Measurements from ENCODE around the gene CRAT. TPM values are rescaled to one million over a fixed set of nuclear protein-coding genes. Genes with fewer than 3 reads are reported as not detected.
"Not testable (repeated sequence)": the region's sequence is repeated elsewhere in the genome, so short reads cannot be mapped to it uniquely, and the experiment has no call there.

The CRAT gene
- total RNA-seq, 1 experiment from 2014 or later, result 7.1 TPM

- peaks cover 5% of the 10 kb centered on the region for H3K36me3 Mint-ChIP-seq (ENCODE audit: insufficient read depth, unreplicated experiment)
- no peak overlapping the region for H3K27ac Mint-ChIP-seq (ENCODE audit: unreplicated experiment)
- no peaks in the 10 kb centered on the region for H3K9me3 Mint-ChIP-seq (ENCODE audit: low read depth, unreplicated experiment)
- CTCF ChIA-PET, result interaction anchor here (0.6 to 1.5 kb wide), 13 partner anchors 8 to 606 kb away, joined by 3 to 22 read pairs (median 3); partner anchors contain the start of genes DOLPP1 and NTMT1
- peak; percentile 94 for TF ChIP-seq CTCF (IDR thresholded peaks at IDR 0.05; ENCODE audit: unreplicated experiment)
- intact Hi-C loops (cut with micrococcal nuclease; ENCODE audit: unreplicated experiment), result loop anchor here (10.0 kb wide), 1 partner anchor 643 kb away; no protein-coding TSS in a partner anchor
- no TSS peak for BruUV-seq (replicated peaks)
- no peaks in the 10 kb centered on the region for H3K4me1 Mint-ChIP-seq (ENCODE audit: low read depth, unreplicated experiment)
- peak; percentile 81 for DNase-seq
- no peaks in the 10 kb centered on the region for H3K27me3 Mint-ChIP-seq (ENCODE audit: unreplicated experiment)
- no peak overlapping the region for H3K4me3 Mint-ChIP-seq (ENCODE audit: low read depth, unreplicated experiment)
Observed at GRCh38 chr9:129131300-129132145, 20.9 kb upstream of the CRAT start.

- no peak for DNase-seq
- CTCF ChIA-PET, result interaction anchor here (1.5 kb wide), 1 partner anchor 42 kb away, joined by 4 read pairs; no protein-coding TSS in a partner anchor
Observed at GRCh38 chr9:129130791-129131190, 20.2 kb upstream of the CRAT start.

GRCh38 chr9:129130271-129130670 lies 19.7 kb upstream of the CRAT start:
- not testable (repeated sequence) for DNase-seq; H3K4me3 Mint-ChIP-seq (ENCODE audit: low read depth, unreplicated experiment); H3K4me1 Mint-ChIP-seq (ENCODE audit: low read depth, unreplicated experiment); H3K27ac Mint-ChIP-seq (ENCODE audit: unreplicated experiment); BruUV-seq (replicated peaks); H3K9me3 Mint-ChIP-seq (ENCODE audit: low read depth, unreplicated experiment); H3K27me3 Mint-ChIP-seq (ENCODE audit: unreplicated experiment); H3K36me3 Mint-ChIP-seq (ENCODE audit: insufficient read depth, unreplicated experiment)
- CTCF ChIA-PET, result interaction anchor here (0.6 kb wide), 1 partner anchor 696 kb away, joined by 3 read pairs; no protein-coding TSS in a partner anchor
- intact Hi-C loops (cut with micrococcal nuclease; ENCODE audit: unreplicated experiment), result loop anchor here (10.0 kb wide), 1 partner anchor 645 kb away; no protein-coding TSS in a partner anchor

More at GRCh38 chr9:129130791-129131190, 20.2 kb upstream of the CRAT start:
- BruUV-seq (replicated peaks), result no TSS peak
- TF ChIP-seq CTCF (IDR thresholded peaks at IDR 0.05; ENCODE audit: unreplicated experiment), result no peak
- Mint-ChIP-seq H3K4me1 (ENCODE audit: low read depth, unreplicated experiment) (no peaks in the 10 kb centered on the region), H3K27ac (ENCODE audit: unreplicated experiment) (no peak overlapping the region), H3K9me3 (ENCODE audit: low read depth, unreplicated experiment) (no peaks in the 10 kb centered on the region), H3K4me3 (ENCODE audit: low read depth, unreplicated experiment) (no peak overlapping the region), H3K27me3 (ENCODE audit: unreplicated experiment) (no peaks in the 10 kb centered on the region), H3K36me3 (ENCODE audit: insufficient read depth, unreplicated experiment) (peaks cover 5% of the 10 kb centered on the region)
- intact Hi-C loops (cut with micrococcal nuclease; ENCODE audit: unreplicated experiment), result loop anchor here (10.0 kb wide), 1 partner anchor 644 kb away; no protein-coding TSS in a partner anchor

GRCh38 chr9:129128689-129129088 lies 18.1 kb upstream of the CRAT start:
- CTCF ChIA-PET, result no interaction called here
- Mint-ChIP-seq H3K27me3 (ENCODE audit: unreplicated experiment) (no peaks in the 10 kb centered on the region), H3K36me3 (ENCODE audit: insufficient read depth, unreplicated experiment) (peaks cover 12% of the 10 kb centered on the region), H3K4me1 (ENCODE audit: low read depth, unreplicated experiment) (no peaks in the 10 kb centered on the region), H3K4me3 (ENCODE audit: low read depth, unreplicated experiment) (no peak overlapping the region), H3K27ac (ENCODE audit: unreplicated experiment) (no peak overlapping the region), H3K9me3 (ENCODE audit: low read depth, unreplicated experiment) (no peaks in the 10 kb centered on the region)
- no TSS peak for BruUV-seq (replicated peaks)
- no peak for TF ChIP-seq CTCF (IDR thresholded peaks at IDR 0.05; ENCODE audit: unreplicated experiment)
- intact Hi-C loops (cut with micrococcal nuclease; ENCODE audit: unreplicated experiment), result no loop called here
- no peak for DNase-seq
